ENCODE measurements around the gene FAM9A.

GRCh38 chrX:8782595-8782994 is 18.6 kb downstream of the FAM9A start:
- TF ChIP-seq POLR2AphosphoS5 (IDR thresholded peaks at IDR 0.05; ENCODE audit: low read depth, low read length), result no peak
- TF ChIP-seq SPI1 (IDR thresholded peaks at IDR 0.05; ENCODE audit: low read depth, low read length), result no peak
- no peak for TF ChIP-seq POLR2A (IDR thresholded peaks at IDR 0.05; ENCODE audit: low read depth, low read length)

Data from GM12891 (cell line).